GM12892 (cell line): ENCODE results near the gene RXRB.
A peak's percentile ranks its signal among the peaks of the same experiment; 100 is the strongest.

Experiments used
- DNase-seq: peaks from one replicate; pipeline ENCODE4 v3.0.0; 2011; ENCODE audit not compliant: insufficient read length
- FAIRE-seq: peaks from 2 replicates; lab custom pipeline; 2011; peaks lifted over from hg19 to GRCh38; lab: Jason Lieb, UNC
- POLR2A ChIP-seq: IDR thresholded peaks from 2 replicates; pipeline ENCODE4 v1.6.1; 2011; ENCODE audit warnings: low read depth, low read length, control low read depth
- POLR2AphosphoS5 ChIP-seq: IDR thresholded peaks from 2 replicates; pipeline ENCODE4 v1.6.1; 2011; ENCODE audit warnings: low read depth, low read length, control low read depth
- TAF1 ChIP-seq: IDR thresholded peaks from 2 replicates; pipeline ENCODE4 v1.6.1; 2011; ENCODE audit warnings: low read depth, mild to moderate bottlenecking, control low read depth, low read length, borderline replicate concordance

RXRB gene

DNA sequence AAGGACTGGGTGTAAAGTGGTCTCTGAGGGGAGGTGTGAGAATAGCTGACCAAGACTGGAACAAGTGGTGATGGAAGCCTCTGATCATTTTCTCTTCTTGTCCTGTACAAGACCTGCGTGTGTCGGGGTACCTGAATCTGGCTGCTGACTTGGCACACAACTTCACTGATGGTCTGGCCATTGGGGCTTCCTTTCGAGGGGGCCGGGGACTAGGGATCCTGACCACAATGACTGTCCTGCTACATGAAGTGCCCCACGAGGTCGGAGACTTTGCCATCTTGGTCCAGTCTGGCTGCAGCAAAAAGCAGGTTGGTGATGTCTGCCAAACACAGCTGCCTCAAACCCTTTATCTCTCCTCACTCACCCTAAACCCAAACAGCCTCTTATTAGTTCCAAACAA is 2.3 kb upstream of the RXRB start:
- DNase-seq, result no peak
- FAIRE-seq, result no peak
- TF ChIP-seq POLR2AphosphoS5, result no peak

DNA sequence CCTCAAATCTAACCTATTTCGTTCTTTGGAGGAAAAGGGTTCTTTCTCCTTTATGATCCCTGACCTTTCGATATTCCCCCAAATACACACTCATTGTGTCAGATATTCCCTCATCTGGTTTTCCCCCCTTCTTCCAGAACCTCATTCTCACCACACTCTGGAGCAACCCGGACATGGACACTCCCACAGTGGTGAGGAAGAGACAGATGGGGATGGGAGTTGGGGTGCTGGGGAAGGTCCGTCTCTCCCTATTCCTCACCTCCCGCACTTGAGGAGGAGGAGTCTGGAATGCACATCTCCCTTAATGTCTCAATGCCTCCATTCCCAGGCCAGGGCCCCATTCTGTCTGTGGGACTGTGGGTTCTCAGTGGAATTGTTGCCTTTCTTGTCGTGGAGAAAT is 1.5 kb upstream of the RXRB start:
- FAIRE-seq (no peak), DNase-seq (no peak)
- TF ChIP-seq POLR2A (no peak), TAF1 (no peak), POLR2AphosphoS5 (no peak)

DNA sequence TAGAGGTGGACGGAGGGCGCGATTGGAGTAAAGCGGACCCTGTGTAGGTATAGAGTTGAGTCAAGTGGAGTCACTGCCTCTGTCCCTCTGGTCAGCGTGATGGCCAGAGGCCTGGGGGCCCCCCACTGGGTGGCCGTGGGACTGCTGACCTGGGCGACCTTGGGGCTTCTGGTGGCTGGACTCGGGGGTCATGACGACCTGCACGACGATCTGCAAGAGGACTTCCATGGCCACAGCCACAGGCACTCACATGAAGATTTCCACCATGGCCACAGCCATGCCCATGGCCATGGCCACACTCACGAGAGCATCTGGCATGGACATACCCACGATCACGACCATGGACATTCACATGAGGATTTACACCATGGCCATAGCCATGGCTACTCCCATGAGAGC is 681 bp upstream of the RXRB start:
- no peak for TF ChIP-seq POLR2AphosphoS5
- TF ChIP-seq TAF1, result no peak
- TF ChIP-seq POLR2A, result no peak
- DNase-seq (no peak), FAIRE-seq (no peak)

- TF ChIP-seq POLR2AphosphoS5, result no peak
- TF ChIP-seq TAF1, result no peak
- no peak for TF ChIP-seq POLR2A
- FAIRE-seq, result peak; percentile 48
- DNase-seq, result peak; percentile 80
Observed at GRCh38 chr6:33199687-33200218, 712 bp downstream of the RXRB start.

GRCh38 chr6:33198853-33199436 is 1.5 kb downstream of the RXRB start:
- no peak for TF ChIP-seq POLR2AphosphoS5
- no peak for TF ChIP-seq POLR2A
- TF ChIP-seq TAF1, result no peak
- DNase-seq (no peak), FAIRE-seq (no peak)

DNA sequence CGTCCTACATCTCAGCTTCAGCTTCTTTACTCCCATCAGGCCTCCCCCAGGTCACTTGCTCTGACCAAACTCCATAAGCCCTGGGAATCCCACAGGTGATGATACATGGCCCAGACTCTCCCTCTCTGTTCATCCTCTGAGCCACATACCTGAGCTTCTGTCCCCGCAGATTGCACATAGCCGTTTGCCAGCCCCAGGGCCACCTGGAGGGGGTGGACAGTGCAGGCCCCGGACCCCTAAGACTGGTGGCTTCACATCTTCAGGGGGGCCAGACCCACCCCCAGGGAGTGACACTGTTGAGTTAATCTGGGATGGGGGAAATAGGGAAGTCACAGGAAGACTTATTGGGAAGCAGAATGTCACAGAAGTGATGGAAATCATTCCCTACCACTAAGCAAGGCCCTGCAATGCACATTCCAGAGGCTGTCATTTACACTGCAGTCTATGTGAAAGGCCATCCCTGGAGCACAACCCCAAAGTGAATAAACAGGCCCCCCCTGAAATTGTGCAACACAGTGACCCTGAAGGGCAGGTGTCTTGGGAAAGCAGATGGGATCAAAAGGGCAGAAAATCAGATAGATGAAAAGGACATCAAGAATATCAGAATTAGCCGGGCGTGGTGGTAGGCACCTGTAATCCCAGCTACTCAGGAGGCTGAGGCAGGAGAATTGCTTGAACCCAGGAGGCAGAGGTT is 2.2 kb downstream of the RXRB start:
- no peak for FAIRE-seq
- TF ChIP-seq POLR2A (no peak), POLR2AphosphoS5 (no peak), TAF1 (no peak)
- DNase-seq, result no peak

GRCh38 chr6:33197431-33198048 is 2.9 kb downstream of the RXRB start:
- FAIRE-seq (no peak), DNase-seq (no peak)
- no peak for TF ChIP-seq TAF1
- TF ChIP-seq POLR2AphosphoS5, result no peak
- no peak for TF ChIP-seq POLR2A

DNA sequence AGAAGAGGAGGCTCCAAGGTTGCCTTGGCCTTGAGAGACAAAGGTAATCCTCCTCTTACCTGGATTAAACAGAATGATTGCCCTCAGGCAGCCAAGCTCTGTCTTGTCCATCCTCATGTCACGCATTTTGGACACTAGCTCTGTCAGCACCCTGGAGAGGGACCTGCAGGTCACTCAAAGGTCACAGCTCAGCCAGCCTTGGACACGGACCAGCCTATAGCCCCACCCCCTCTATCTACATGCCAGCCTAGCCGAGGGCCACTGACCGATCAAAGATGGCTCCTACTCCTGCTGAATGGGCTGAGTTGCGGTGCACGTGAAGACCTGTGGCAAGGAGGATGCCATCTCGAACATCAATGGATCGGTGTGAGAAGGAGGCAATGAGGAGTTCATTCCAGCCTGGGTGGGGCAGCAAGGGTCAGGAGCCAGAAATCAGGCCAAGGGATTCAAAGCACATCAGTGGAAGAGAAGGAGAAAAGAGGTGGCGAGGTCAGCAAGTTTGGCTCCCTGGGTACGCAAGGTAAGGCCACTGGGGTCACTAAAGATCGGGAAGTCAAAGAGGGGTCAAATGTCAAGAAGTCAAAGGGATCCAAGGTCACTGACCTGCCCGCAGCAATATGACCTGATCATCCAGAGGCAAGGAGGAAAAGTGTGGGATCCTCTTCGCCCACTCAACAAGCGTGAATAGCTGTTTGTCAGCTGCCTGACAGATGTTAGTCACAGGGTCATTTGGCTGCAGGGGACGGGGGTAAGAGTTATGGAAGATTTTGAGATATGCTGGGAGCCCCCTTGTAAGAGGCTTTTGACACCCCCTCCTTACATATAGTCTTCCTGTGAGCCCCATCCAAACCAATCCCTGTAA is 4.9 kb downstream of the RXRB start:
- DNase-seq (no peak), FAIRE-seq (no peak)
- TF ChIP-seq POLR2AphosphoS5, result no peak
- TF ChIP-seq TAF1, result no peak
- TF ChIP-seq POLR2A, result no peak

DNA sequence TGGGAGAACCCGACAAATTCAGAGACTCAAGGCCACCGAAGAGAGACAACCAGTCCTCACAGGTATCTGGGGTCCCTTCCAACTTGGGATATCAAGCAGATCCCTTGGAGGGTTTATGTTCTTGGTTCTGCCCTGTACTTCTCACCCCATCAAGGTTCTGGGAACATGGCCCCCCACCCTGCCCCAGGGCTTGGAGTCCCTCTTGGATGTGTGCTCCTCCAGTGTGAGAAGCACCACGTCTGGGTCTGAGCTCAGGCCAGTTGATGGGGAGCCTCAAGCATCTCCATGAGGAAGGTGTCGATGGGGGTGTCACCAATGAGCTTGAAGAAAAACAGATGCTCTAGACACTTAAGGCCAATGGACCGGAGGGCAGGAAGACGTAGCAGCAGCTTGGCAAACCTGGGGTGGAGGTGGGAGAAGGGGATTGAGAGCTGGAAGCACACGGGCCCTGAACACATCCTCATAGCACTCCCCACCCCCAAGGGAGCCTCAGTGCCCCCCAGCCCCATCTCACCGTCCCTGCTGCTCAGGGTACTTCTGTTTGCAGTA is 6.0 kb downstream of the RXRB start:
- no peak for DNase-seq
- no peak for TF ChIP-seq TAF1
- no peak for TF ChIP-seq POLR2A
- no peak for TF ChIP-seq POLR2AphosphoS5
- FAIRE-seq, result no peak

DNA sequence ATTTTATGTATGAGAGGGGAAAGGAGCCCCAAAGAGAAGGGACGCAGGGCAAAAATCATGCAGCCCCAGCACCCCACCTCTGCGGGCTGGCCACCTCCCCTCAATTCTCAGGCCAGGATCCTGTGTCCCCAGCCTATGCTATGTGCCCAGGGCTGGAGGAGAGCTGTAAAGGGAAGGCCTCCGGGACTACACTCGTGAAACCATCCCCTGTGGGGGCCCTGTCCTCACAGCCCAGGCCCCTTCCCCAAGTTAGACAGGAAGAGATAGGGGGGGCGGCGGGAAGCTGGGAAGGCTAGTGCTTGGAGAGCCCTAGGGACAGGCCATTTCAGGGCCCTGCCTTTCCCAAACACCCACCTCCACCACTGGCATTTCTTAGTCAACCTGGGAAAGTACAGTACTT is 6.8 kb downstream of the RXRB start:
- TF ChIP-seq POLR2A (no peak), TAF1 (no peak), POLR2AphosphoS5 (no peak)

More for the DNA sequence above, 6.8 kb downstream of the RXRB start:
- FAIRE-seq (no peak), DNase-seq (no peak)
